ENCODE measurements around the gene HNRNPLL. TPM values are rescaled to one million over a fixed set of nuclear protein-coding genes. Genes with fewer than 3 reads are reported as not detected.
"Not testable (repeated sequence)": the region's sequence is repeated elsewhere in the genome, so short reads cannot be mapped to it uniquely, and the experiment has no call there.

The HNRNPLL gene
- total RNA-seq, 4 donors from 2014 or later = 11.9 to 38.1 (median 20.0) TPM

DNA sequence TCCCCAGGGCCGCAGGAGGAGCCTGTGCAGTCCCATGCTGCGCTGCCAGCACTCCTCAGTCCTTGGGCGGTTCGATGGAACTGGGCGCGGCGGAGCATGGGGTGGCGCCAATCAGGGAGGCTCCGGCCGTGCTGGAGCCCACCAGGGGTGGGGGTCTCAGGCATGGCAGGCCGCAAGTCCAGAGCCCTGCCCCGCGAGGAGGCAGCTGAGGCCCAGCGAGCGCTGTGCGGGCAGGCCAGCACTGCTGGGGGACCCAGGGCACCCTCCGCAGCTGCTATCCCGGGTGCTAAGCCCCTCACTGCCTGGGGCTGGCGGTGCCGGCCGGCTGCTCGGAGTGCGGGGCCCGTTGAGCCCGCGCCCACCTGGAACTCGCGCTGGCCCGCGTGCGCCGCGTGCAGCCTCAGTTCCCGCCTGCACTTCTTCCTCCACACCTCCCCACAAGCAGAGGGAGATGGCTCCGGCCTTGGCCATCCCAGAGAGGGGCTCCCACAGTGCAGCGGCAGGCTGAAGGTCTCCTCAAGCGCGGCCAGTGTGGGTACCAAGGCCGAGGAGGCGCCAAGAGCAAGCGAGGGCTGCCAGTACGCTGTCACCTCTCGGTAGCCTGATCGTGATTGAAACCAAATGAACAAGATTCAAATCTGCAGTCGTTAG lies 40.4 kb upstream of the HNRNPLL start:
- WGBS, 2 donors = 94 to 96% methylated on average over 10 to 12 of the region's 45 CpGs
- TF ChIP-seq POLR2A (IDR thresholded peaks at IDR 0.05) = no peak
- TF ChIP-seq, protein P1, sequence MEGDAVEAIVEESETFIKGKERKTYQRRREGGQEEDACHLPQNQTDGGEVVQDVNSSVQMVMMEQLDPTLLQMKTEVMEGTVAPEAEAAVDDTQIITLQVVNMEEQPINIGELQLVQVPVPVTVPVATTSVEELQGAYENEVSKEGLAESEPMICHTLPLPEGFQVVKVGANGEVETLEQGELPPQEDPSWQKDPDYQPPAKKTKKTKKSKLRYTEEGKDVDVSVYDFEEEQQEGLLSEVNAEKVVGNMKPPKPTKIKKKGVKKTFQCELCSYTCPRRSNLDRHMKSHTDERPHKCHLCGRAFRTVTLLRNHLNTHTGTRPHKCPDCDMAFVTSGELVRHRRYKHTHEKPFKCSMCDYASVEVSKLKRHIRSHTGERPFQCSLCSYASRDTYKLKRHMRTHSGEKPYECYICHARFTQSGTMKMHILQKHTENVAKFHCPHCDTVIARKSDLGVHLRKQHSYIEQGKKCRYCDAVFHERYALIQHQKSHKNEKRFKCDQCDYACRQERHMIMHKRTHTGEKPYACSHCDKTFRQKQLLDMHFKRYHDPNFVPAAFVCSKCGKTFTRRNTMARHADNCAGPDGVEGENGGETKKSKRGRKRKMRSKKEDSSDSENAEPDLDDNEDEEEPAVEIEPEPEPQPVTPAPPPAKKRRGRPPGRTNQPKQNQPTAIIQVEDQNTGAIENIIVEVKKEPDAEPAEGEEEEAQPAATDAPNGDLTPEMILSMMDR (IDR thresholded peaks at IDR 0.05) = no peak
- H3K27me3 ChIP-seq = no peaks in the 10 kb centered on the region
- DNase-seq = no peak
- no peak overlapping the region for H3K27ac ChIP-seq
- intact Hi-C loops (cut with DNase I) = no loop called here
- H3K4me3 ChIP-seq = no peak overlapping the region
- H3K36me3 ChIP-seq = no peaks in the 10 kb centered on the region
- no peaks in the 10 kb centered on the region for H3K4me1 ChIP-seq
- H3K9me3 ChIP-seq = peaks cover 0 to 5% (median 0%) of the 10 kb centered on the region in 3 donors

DNA sequence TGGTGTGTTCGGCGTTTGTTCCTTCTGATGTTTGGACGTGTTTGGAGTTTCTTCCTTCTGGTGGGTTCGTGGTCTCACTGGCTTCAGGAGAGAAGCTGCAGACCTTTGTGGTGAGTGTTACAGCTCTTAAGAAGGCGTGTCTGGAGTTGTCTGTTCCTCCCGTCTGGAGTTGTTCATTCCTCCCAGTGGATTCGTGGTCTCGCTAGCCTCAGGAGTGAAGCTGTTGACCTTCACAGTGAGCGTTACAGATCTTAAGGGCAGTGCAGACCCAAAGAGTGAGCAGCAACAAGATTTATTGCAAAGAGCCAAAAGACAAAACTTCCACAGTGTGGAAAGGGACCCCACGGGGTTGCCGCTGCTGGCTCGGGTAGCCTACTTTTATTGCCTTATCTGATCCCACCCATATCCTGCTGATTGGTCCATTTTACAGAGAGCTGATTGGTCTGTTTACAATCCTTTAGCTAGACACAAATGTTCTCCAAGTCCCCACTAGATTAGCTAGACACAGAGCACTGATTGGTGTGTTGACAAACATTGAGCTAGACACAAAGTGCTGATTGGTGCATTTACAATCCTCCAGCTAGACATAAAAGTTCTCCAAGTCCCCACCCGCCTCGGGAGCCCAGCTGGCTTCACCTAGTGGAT lies 39.8 kb upstream of the HNRNPLL start:
- WGBS, 2 donors = 83 to 84% methylated on average over 8 to 10 of the region's 14 CpGs
- H3K27ac ChIP-seq; DNase-seq; H3K36me3 ChIP-seq; H3K4me1 ChIP-seq; H3K27me3 ChIP-seq; H3K9me3 ChIP-seq; intact Hi-C loops (cut with DNase I); H3K4me3 ChIP-seq: not testable (repeated sequence)

GRCh38 chr2:38636069-38636468 lies 33.3 kb upstream of the HNRNPLL start:
- Histone ChIP-seq H3K9me3 (no peaks in the 10 kb centered on the region), H3K4me3 (no peak overlapping the region), H3K4me1 (no peaks in the 10 kb centered on the region), H3K27me3 (no peaks in the 10 kb centered on the region), H3K27ac (no peak overlapping the region), H3K36me3 (no peaks in the 10 kb centered on the region)
- intact Hi-C loops (cut with DNase I) = no loop called here
- DNase-seq = no peak
- WGBS, 2 donors = 80% methylated on average over 4 of the region's 4 CpGs
- TF ChIP-seq POLR2A (IDR thresholded peaks at IDR 0.05) = no peak
- TF ChIP-seq, protein P1 (IDR thresholded peaks at IDR 0.05) = no peak

DNA sequence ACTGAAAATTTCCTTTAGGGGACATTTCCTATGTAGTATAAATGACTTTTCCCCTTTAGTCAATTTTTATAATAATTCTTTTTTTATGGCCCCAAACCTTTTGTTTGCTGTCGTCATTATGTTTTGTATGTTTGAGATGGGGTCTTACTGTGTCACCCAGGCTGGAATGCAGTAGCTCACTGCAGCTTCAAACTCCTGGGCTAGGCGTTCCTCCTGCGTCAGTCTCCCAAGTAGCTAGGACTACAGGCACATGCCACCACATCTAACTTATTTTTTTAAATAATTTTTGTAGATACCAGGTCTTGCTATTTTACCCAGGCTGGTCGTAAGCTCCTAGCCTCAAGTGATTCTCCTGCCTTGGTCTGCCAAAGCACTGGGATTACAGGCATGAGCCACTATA lies 32.4 kb upstream of the HNRNPLL start:
- Histone ChIP-seq H3K36me3 (no peaks in the 10 kb centered on the region), H3K27ac (no peak overlapping the region), H3K9me3 (no peaks in the 10 kb centered on the region), H3K27me3 (no peaks in the 10 kb centered on the region), H3K4me3 (no peak overlapping the region), H3K4me1 (no peaks in the 10 kb centered on the region)
- 73 to 82% methylated on average over 4 of the region's 4 CpGs for WGBS, 2 donors
- TF ChIP-seq, protein P1 (IDR thresholded peaks at IDR 0.05) = no peak
- no peak for TF ChIP-seq POLR2A (IDR thresholded peaks at IDR 0.05)
- no peak for DNase-seq
- intact Hi-C loops (cut with DNase I) = no loop called here

- H3K27ac ChIP-seq = no peak overlapping the region
- no peaks in the 10 kb centered on the region for H3K27me3 ChIP-seq
- no peaks in the 10 kb centered on the region for H3K36me3 ChIP-seq
- WGBS, 2 donors = 56% methylated on average over 3 of the region's 3 CpGs
- intact Hi-C loops (cut with DNase I) = no loop called here
- H3K4me1 ChIP-seq = no peaks in the 10 kb centered on the region
- TF ChIP-seq, protein P1 (IDR thresholded peaks at IDR 0.05) = no peak
- no peak for TF ChIP-seq POLR2A (IDR thresholded peaks at IDR 0.05)
- DNase-seq = no peak
- no peaks in the 10 kb centered on the region for H3K9me3 ChIP-seq
- H3K4me3 ChIP-seq = no peak overlapping the region
These were observed 32.0 kb upstream of the HNRNPLL start for GRCh38 chr2:38634684-38635083.

Data from esophagus squamous epithelium (tissue), 5 donors.